B cell (primary cell): ENCODE measurements around the gene DNAH10. TPM values are rescaled to one million over a fixed set of nuclear protein-coding genes. Genes with fewer than 3 reads are reported as not detected.
A peak's percentile ranks its signal among the peaks of the same experiment; 100 is the strongest.

ENCODE experiments used
- ATAC-seq: fragments of 200-7000 bp; cut with Tn5 transposase; one replicate; pipeline ENCODE4 v1.10.0; 2021; ENCODE audit warnings: low read depth, mild to moderate bottlenecking, moderate number of reproducible peaks, moderate library complexity
- CTCF ChIA-PET: fragments of 350-600 bp; sonication (Branson Sonifier 250); formaldehyde crosslinking; loops from one replicate; lab custom pipeline; 2021; ENCODE audit warnings: antibody characterized with exemption, inconsistent platforms; lab: Charles Lee
- POLR2A ChIA-PET: fragments of 350-600 bp; sonication (Branson Sonifier 250); formaldehyde crosslinking; loops from one replicate; lab custom pipeline; 2021; ENCODE audit warnings: antibody characterized with exemption; lab: Charles Lee
- DNase-seq: peaks from one replicate; pipeline ENCODE4 v3.0.0; 2013
- H2AFZ ChIP-seq: 2 replicates; pipeline ENCODE4 v1.6.1; 2012; ENCODE audit warnings: mild to moderate bottlenecking, low read depth, low read length; ENCODE audit not compliant: insufficient read depth, poor library complexity, severe bottlenecking
- H3K27ac ChIP-seq, 2 donors: 1 replicate in 1 of 2; 2 replicates in 1 of 2; pipeline ENCODE4 v1.5.1; 2012 to 2013; ENCODE audit warnings: low read length in 2 of 2, mild to moderate bottlenecking in 2 of 2, moderate library complexity in 1 of 2
- H3K27me3 ChIP-seq, 4 experiments: fragments of 200-600 bp in 1 of 4; sonication (generic) in 1 of 4; replicated peaks in 1 of 4; 1 replicate in 2 of 4; 2 replicates in 2 of 4; pipeline versions ENCODE4 v1.6.1 to v1.7.0; 2013 to 2016; ENCODE audit warnings: low read length in 3 of 4, mild to moderate bottlenecking in 2 of 4, mixed read lengths in 1 of 4, moderate library complexity in 1 of 4; ENCODE audit not compliant: insufficient read depth in 4 of 4, control insufficient read depth in 3 of 4; ENCODE audit errors: control extremely low read depth in 1 of 4
- H3K36me3 ChIP-seq, 2 experiments: replicated peaks in 1 of 2; 1 replicate in 1 of 2; 2 replicates in 1 of 2; pipeline versions ENCODE4 v1.6.1 to v1.7.1; 2013; ENCODE audit warnings: low read length in 1 of 2; ENCODE audit not compliant: insufficient read depth in 2 of 2, control insufficient read depth in 1 of 2; ENCODE audit errors: control extremely low read depth in 1 of 2, extremely low read depth in 1 of 2
- H3K4me1 ChIP-seq, 2 donors: fragments of 200-600 bp in 1 of 2; sonication (generic) in 1 of 2; 1 replicate in 1 of 2; 2 replicates in 1 of 2; pipeline versions ENCODE4 v1.5.1 to v1.6.1; 2013 to 2017; ENCODE audit warnings: low read length in 2 of 2; ENCODE audit not compliant: control insufficient read depth in 2 of 2, insufficient read depth in 2 of 2
- H3K4me2 ChIP-seq: replicated peaks from 2 replicates; pipeline ENCODE3; 2012; ENCODE audit warnings: mild to moderate bottlenecking, low read depth, low read length; ENCODE audit not compliant: poor library complexity, severe bottlenecking
- H3K4me3 ChIP-seq, 5 experiments: fragments of 200-600 bp in 1 of 5; sonication (generic) in 1 of 5; 1 replicate in 3 of 5; 2 replicates in 2 of 5; pipeline versions ENCODE4 v1.5.1 to v1.7.0; 2011 to 2016; ENCODE audit warnings: low read length in 4 of 5, mild to moderate bottlenecking in 4 of 5, low read depth in 2 of 5, control low read depth in 1 of 5, moderate library complexity in 1 of 5; ENCODE audit not compliant: insufficient read depth in 1 of 5; ENCODE audit errors: control extremely low read depth in 1 of 5, extremely low read depth in 1 of 5
- H3K79me2 ChIP-seq: fragments of 200-600 bp; sonication (generic); one replicate; pipeline ENCODE4 v1.6.0; 2016; ENCODE audit warnings: low read length; ENCODE audit not compliant: control insufficient read depth, insufficient read depth
- H3K9ac ChIP-seq: fragments of 200-600 bp; sonication (generic); 2 replicates; pipeline ENCODE4 v1.6.1; 2017; ENCODE audit warnings: mild to moderate bottlenecking, low read length, moderate library complexity
- H3K9me3 ChIP-seq, 3 donors: one replicate each; pipeline versions ENCODE4 v1.6.1 to v1.7.1; 2013; ENCODE audit warnings: low read length in 2 of 3; ENCODE audit not compliant: control insufficient read depth in 2 of 3, insufficient read depth in 1 of 3; ENCODE audit errors: control extremely low read depth in 1 of 3
- H4K20me1 ChIP-seq: 2 replicates; pipeline ENCODE4 v1.6.0; 2012; ENCODE audit warnings: mild to moderate bottlenecking, low read length; ENCODE audit not compliant: insufficient read depth, control insufficient read depth, poor library complexity, severe bottlenecking
- H3K27ac Mint-ChIP-seq: one replicate; pipeline ENCODE4 v1.8.0; 2021; ENCODE audit warnings: mixed read lengths
- H3K27me3 Mint-ChIP-seq: one replicate; pipeline ENCODE4 v1.8.0; 2021; ENCODE audit warnings: mixed read lengths
- H3K4me1 Mint-ChIP-seq: one replicate; pipeline ENCODE4 v1.8.0; 2021; ENCODE audit warnings: mixed read lengths
- H3K4me3 Mint-ChIP-seq: one replicate; pipeline ENCODE4 v1.8.0; 2021; ENCODE audit warnings: mixed read lengths
- H3K9me3 Mint-ChIP-seq: one replicate; pipeline ENCODE4 v1.8.0; 2022; ENCODE audit warnings: mixed read lengths; ENCODE audit not compliant: insufficient read depth
- EZH2 ChIP-seq: IDR thresholded peaks from 2 replicates; pipeline ENCODE4 v1.6.1; 2012; ENCODE audit warnings: borderline replicate concordance, low read depth, mild to moderate bottlenecking, moderate library complexity, low read length; ENCODE audit not compliant: insufficient read depth, poor library complexity, severe bottlenecking
- WGBS: methylation state at CpG from one replicate; pipeline ENCODE4 v1.1.5; 2013; ENCODE audit warnings: missing lambda C conversion rate; ENCODE audit not compliant: insufficient coverage; 5-methylcytosine and 5-hydroxymethylcytosine counted together
- intact Hi-C: fragments of 100-400 bp; cut with micrococcal nuclease; formaldehyde crosslinking; loops from one replicate; pipeline ENCODE4 v1.10.0; 2022
- polyA plus RNA-seq: library from polyadenylated mRNA; depleted of rRNA; stranded (reverse); fragments of >200 nt; gene quantifications from 2 replicates; pipeline ENCODE4 v1.2.3, GENCODE V29; 2012
- total RNA-seq, 2 donors: library from RNA; stranded (reverse); fragments of 120-200 nt in 1 of 2; gene quantifications; 1 replicate in 1 of 2; 2 replicates in 1 of 2; pipeline versions ENCODE4 v1.2.3 to v1.2.4, GENCODE V29; 2013 to 2022
- TF ChIP-seq, protein P1 (sequence below): fragments of 200-600 bp; IDR thresholded peaks from one replicate; pipeline ENCODE4 v1.8.0; 2022; ENCODE audit warnings: antibody characterized with exemption, mild to moderate bottlenecking

The DNAH10 gene
- total and polyA plus RNA-seq, 2 donors (not counting 1 experiment from before 2014, with no cell fraction given): 0.24 to 0.99 TPM

DNA sequence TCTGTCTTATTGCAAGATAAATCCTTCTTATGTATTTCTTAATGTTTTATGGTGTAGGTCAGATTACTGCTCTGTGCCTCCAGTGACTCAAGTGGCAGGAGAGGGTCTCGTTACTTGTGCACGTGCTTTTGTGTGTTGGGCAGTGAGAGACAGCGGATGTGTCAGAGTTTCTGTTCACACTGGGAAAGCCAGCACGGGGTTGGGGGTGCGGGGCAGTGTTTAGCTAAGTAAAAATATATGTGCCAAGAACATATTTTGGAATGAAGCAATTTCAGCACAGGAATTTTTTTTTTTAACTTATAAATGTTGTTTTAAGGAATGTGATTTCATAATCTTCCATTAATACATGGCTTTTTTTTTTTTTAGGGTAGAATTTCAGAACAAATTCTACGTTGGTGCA is 4.5 kb upstream of the DNAH10 start:
- no peak for DNase-seq
- Histone ChIP-seq H3K9ac (no peak overlapping the region), H3K27ac (no peak overlapping the region), H3K4me3 (no peak overlapping the region), H3K36me3 (peaks cover 0 to 28% of the 10 kb centered on the region in 2 experiments), H3K4me1 (peaks cover 6 to 8% of the 10 kb centered on the region in 2 donors), H3K9me3 (no peaks in the 10 kb centered on the region), H3K27me3 (no peaks in the 10 kb centered on the region), H4K20me1 (no peaks in the 10 kb centered on the region), H3K79me2 (no peaks in the 10 kb centered on the region), H2AFZ (no peak overlapping the region), H3K4me2 (no peak overlapping the region)
- POLR2A ChIA-PET: no interaction called here
- ATAC-seq: no peak
- H3K4me1 Mint-ChIP-seq: peaks cover 9% of the 10 kb centered on the region
- CTCF ChIA-PET: no interaction called here
- no peak overlapping the region for H3K27ac Mint-ChIP-seq
- TF ChIP-seq, protein P1, sequence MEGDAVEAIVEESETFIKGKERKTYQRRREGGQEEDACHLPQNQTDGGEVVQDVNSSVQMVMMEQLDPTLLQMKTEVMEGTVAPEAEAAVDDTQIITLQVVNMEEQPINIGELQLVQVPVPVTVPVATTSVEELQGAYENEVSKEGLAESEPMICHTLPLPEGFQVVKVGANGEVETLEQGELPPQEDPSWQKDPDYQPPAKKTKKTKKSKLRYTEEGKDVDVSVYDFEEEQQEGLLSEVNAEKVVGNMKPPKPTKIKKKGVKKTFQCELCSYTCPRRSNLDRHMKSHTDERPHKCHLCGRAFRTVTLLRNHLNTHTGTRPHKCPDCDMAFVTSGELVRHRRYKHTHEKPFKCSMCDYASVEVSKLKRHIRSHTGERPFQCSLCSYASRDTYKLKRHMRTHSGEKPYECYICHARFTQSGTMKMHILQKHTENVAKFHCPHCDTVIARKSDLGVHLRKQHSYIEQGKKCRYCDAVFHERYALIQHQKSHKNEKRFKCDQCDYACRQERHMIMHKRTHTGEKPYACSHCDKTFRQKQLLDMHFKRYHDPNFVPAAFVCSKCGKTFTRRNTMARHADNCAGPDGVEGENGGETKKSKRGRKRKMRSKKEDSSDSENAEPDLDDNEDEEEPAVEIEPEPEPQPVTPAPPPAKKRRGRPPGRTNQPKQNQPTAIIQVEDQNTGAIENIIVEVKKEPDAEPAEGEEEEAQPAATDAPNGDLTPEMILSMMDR: no peak
- TF ChIP-seq EZH2: no peak
- 100% methylated on average over 3 of the region's 6 CpGs for WGBS
- intact Hi-C loops: no loop called here
- no peaks in the 10 kb centered on the region for H3K27me3 Mint-ChIP-seq
- H3K9me3 Mint-ChIP-seq: no peaks in the 10 kb centered on the region
- no peak overlapping the region for H3K4me3 Mint-ChIP-seq

DNA sequence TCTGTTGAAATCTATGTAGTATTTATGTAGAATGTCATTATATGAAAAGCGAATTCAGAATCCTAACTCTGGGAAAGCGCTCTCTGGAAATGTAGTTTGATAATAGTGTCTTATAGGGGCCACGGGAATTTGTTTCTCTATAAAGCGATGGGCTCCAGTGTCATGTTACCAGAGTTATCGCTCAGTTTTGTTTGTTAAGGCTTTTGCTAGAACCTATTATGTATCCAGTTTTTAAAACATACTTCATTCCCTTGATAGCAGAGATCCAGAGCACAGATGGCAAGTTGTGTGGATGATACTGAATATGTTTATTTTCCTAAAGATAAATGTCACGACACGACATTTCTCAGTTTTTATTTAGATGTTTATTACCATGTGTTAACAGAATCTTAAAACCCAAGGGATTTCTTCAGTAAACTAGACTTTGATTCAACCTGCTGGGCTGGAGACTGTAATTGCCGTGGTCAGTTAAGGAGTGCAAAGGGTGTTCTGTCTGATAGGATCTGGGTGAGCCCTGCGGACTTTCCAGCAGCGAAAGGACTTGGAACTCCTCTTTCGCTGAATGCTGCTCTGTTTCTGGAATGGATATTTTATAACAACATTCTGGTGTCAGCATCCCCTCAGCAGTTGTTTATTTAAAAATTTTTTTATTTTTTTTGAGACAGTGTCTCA is 1.7 kb upstream of the DNAH10 start:
- Mint-ChIP-seq H3K4me1 (peaks cover 9% of the 10 kb centered on the region), H3K9me3 (no peaks in the 10 kb centered on the region), H3K27me3 (no peaks in the 10 kb centered on the region), H3K27ac (no peak overlapping the region), H3K4me3 (peak overlapping the region; percentile 1)
- ATAC-seq (no peak), DNase-seq (no peak)
- intact Hi-C loops: loop anchor here (2.0 to 5.0 kb wide), 2 partner anchors 48 to 178 kb away; partner anchors contain the start of genes ATP6V0A2 and TMED2
- Histone ChIP-seq H4K20me1 (no peaks in the 10 kb centered on the region), H3K4me2 (no peak overlapping the region), H3K36me3 (peaks cover 0 to 8% of the 10 kb centered on the region in 2 experiments), H3K27ac (no peak overlapping the region), H3K9me3 (no peaks in the 10 kb centered on the region), H2AFZ (no peak overlapping the region), H3K4me3 (no peak overlapping the region), H3K4me1 (peaks cover 9 to 12% of the 10 kb centered on the region in 2 donors), H3K79me2 (no peaks in the 10 kb centered on the region), H3K27me3 (no peaks in the 10 kb centered on the region), H3K9ac (no peak overlapping the region)
- TF ChIP-seq EZH2: no peak
- TF ChIP-seq, protein P1: no peak
- CTCF ChIA-PET: no interaction called here
- POLR2A ChIA-PET: no interaction called here
- 100% methylated on average over 1 of the region's 11 CpGs for WGBS
